GM12891 (cell line): ENCODE measurements around the gene AGMO.

ENCODE experiments used
- POLR2A ChIP-seq: IDR thresholded peaks from 2 replicates; pipeline ENCODE4 v1.6.1; 2011; ENCODE audit warnings: low read depth, low read length, control low read depth
- POLR2AphosphoS5 ChIP-seq: IDR thresholded peaks from 2 replicates; pipeline ENCODE4 v1.6.1; 2011; ENCODE audit warnings: low read depth, low read length, control low read depth
- TAF1 ChIP-seq: IDR thresholded peaks from 2 replicates; pipeline ENCODE4 v1.6.1; 2011; ENCODE audit warnings: low read depth, low read length, control low read depth

- TF ChIP-seq POLR2A (no peak), TAF1 (no peak), POLR2AphosphoS5 (no peak)
Observed at GRCh38 chr7:15334536-15335263, 227.1 kb downstream of the AGMO start.
